Tibial nerve (tissue), 3 donors: ENCODE results near the gene WDR91.

ENCODE experiments used
- POLR2A ChIP-seq, 2 donors: fragments of 450-650 bp; IDR thresholded peaks; one replicate each; pipeline ENCODE4 v1.6.1; 2017; ENCODE audit warnings: antibody characterized with exemption in 2 of 2, mild to moderate bottlenecking in 2 of 2, moderate library complexity in 2 of 2
- TF ChIP-seq, protein P1 (sequence below), 5 experiments: fragments of 200-600 bp in 3 of 5; fragments of 450-650 bp in 2 of 5; sonication (generic) in 3 of 5; IDR thresholded peaks; one replicate each; pipeline ENCODE4 v1.5.1; 2016 to 2019; ENCODE audit warnings: antibody characterized with exemption in 5 of 5, mild to moderate bottlenecking in 3 of 5, moderate library complexity in 2 of 5

- TF ChIP-seq POLR2A (IDR thresholded peaks at IDR 0.05), result no peak
- TF ChIP-seq, protein P1, sequence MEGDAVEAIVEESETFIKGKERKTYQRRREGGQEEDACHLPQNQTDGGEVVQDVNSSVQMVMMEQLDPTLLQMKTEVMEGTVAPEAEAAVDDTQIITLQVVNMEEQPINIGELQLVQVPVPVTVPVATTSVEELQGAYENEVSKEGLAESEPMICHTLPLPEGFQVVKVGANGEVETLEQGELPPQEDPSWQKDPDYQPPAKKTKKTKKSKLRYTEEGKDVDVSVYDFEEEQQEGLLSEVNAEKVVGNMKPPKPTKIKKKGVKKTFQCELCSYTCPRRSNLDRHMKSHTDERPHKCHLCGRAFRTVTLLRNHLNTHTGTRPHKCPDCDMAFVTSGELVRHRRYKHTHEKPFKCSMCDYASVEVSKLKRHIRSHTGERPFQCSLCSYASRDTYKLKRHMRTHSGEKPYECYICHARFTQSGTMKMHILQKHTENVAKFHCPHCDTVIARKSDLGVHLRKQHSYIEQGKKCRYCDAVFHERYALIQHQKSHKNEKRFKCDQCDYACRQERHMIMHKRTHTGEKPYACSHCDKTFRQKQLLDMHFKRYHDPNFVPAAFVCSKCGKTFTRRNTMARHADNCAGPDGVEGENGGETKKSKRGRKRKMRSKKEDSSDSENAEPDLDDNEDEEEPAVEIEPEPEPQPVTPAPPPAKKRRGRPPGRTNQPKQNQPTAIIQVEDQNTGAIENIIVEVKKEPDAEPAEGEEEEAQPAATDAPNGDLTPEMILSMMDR (IDR thresholded peaks at IDR 0.05), result no peak
Observed at GRCh38 chr7:135160098-135160857, 51.0 kb downstream of the WDR91 start.
